Lower leg skin (tissue), 4 donors: Measurements from ENCODE around the gene ROR2. TPM values are rescaled to one million over a fixed set of nuclear protein-coding genes. Genes with fewer than 3 reads are reported as not detected.

Experiments used
- DNase-seq, 2 donors: peaks; one replicate each; pipeline ENCODE4 v3.0.0-alpha.2; 2019; ENCODE audit warnings: low spot score in 2 of 2
- H3K4me3 ChIP-seq: fragments of 200-600 bp; sonication (generic); 2 replicates; pipeline ENCODE4 v1.5.1; 2017; ENCODE audit warnings: mild to moderate bottlenecking, low read depth; ENCODE audit not compliant: poor library complexity, severe bottlenecking
- CTCF ChIP-seq, 3 donors: fragments of 450-650 bp; IDR thresholded peaks; one replicate each; pipeline ENCODE4 v1.5.1; 2016; ENCODE audit warnings: antibody characterized with exemption in 3 of 3, mild to moderate bottlenecking in 3 of 3, moderate library complexity in 2 of 3
- POLR2A ChIP-seq, 2 donors: fragments of 450-650 bp; IDR thresholded peaks; one replicate each; pipeline ENCODE4 v1.6.1; 2016 to 2017; ENCODE audit warnings: antibody characterized with exemption in 2 of 2, mild to moderate bottlenecking in 1 of 2, moderate library complexity in 1 of 2
- WGBS, 2 donors: methylation state at CpG; one replicate each; pipeline ENCODE4 v1.1.5; 2018; 5-methylcytosine and 5-hydroxymethylcytosine counted together
- intact Hi-C: fragments of 100-400 bp; cut with DNase I; formaldehyde crosslinking; loops from one replicate; pipeline ENCODE4 v1.15.0; 2023; ENCODE audit warnings: low total_unique reads
- total RNA-seq, 4 donors: library from RNA; depleted of rRNA; stranded (reverse); fragments of >200 nt; gene quantifications; one replicate each; pipeline ENCODE4 v1.1.0, GENCODE V29; 2016

ROR2 gene
- total RNA-seq, 4 donors from 2014 or later, result 2.3 to 8.7 (median 5.8) TPM

DNA sequence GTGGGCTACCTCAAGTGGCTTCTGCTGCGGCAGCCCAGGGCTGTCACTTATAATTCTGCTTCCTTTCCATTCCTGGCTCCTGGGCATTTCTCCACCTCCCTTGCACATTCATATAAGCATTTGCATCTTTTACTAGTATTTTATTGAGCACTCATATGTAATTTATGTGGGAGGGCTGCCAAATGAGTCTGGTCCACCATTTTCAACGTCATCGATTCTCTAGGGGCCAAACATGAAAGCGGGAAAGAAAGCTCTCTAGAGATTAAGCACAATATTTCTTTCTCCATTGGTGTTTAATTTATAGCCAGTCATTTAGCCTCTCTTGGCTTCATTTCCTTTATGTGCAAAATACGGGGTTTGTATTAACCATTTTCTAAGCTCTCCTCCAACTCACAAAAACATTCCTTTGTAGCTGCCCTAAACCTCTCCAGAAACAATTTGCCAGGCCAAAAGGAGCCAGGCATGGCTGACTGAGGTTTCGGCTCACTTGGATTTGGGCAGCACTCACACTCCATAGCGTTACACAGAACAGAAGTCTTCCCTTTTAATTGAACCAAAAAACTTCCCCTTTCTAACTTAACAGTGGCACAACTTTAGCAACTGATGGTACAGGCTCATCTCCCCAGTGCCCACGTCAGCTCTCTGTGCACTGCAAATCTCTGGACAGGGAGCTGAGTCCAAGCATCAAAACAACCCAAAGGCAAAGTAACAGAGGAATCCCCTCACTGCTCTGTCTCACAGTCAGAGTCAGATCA, 183.5 kb downstream of the ROR2 start:
- TF ChIP-seq CTCF (IDR thresholded peaks at IDR 0.05), result no peak
- TF ChIP-seq POLR2A (IDR thresholded peaks at IDR 0.05), result no peak
- WGBS, 2 donors, result 63 to 66% methylated on average over 8 of the region's 8 CpGs
- no peak overlapping the region for H3K4me3 ChIP-seq
- no peak for DNase-seq
- intact Hi-C loops, result no loop called here

DNA sequence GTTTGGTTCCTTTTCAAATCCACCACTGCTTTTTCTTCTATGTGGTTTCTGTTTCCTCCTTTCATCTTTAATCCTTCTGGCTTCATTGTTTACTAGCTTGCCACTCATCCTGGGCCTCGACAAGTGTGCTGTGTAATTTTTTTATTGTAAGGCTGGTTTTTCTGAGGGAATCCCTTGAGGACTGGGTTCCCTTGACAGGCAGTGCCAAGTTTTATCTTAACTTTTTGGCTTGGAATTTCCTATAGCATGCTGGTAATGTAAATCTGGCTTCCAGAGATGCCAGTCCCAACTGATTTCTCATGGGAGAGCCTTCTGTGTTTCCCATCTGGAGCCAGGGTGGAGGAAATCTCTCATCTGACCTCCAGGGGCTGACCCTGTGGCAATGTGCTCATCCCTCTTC, 184.7 kb downstream of the ROR2 start:
- intact Hi-C loops, result no loop called here
- H3K4me3 ChIP-seq, result no peak overlapping the region
- DNase-seq, result no peak
- 54 to 57% methylated on average over 1 of the region's 1 CpG for WGBS, 2 donors
- no peak for TF ChIP-seq CTCF (IDR thresholded peaks at IDR 0.05)
- no peak for TF ChIP-seq POLR2A (IDR thresholded peaks at IDR 0.05)

DNA sequence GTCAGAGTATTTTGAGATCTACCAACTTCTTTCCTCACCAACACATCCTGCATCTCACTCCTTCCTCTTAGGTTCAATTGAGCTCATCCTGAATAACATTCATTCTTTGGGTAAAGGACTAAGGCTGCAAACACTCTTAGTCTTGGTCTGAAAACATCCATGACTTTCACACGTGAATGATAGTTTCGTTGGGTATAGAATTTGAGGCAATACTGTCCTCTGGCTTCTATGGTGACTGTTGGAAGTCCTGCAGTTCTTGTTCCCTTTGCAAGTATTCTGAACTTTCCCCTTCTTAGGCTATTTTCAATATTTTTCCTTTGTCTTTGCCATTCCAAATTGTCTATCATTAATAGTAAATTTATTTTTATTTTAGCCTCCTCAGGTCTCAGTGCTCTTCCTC, 185.4 kb downstream of the ROR2 start:
- DNase-seq, result no peak
- H3K4me3 ChIP-seq, result no peak overlapping the region
- no peak for TF ChIP-seq POLR2A (IDR thresholded peaks at IDR 0.05)
- no peak for TF ChIP-seq CTCF (IDR thresholded peaks at IDR 0.05)
- 93 to 96% methylated on average over 2 of the region's 2 CpGs for WGBS, 2 donors
- intact Hi-C loops, result no loop called here

DNA sequence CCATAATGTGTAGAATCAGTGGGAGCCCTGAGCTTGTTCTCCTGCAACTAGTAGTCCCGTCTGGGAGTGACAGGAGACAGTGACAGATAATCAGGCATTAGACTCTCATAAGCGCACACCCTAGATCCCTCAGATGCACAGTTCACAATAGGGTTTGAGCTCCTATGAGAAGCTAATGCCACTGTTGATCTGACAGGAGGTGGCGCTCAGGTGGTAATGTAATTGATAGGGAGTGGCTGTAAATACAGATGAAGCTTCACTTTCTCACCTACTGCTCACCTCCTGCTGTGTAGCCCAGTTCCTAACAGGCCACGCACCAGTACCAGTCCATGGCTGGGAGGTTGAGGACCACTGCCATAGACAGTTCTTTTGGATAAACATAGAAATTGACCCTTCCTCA, 188.7 kb downstream of the ROR2 start:
- intact Hi-C loops, result no loop called here
- WGBS, 2 donors, result 86 to 90% methylated on average over 4 of the region's 4 CpGs
- no peak for DNase-seq
- TF ChIP-seq POLR2A (IDR thresholded peaks at IDR 0.05), result no peak
- no peak for TF ChIP-seq CTCF (IDR thresholded peaks at IDR 0.05)
- no peak overlapping the region for H3K4me3 ChIP-seq

- intact Hi-C loops, result no loop called here
- no peak for DNase-seq
- TF ChIP-seq POLR2A (IDR thresholded peaks at IDR 0.05) (no peak), CTCF (IDR thresholded peaks at IDR 0.05) (no peak)
- no peak overlapping the region for H3K4me3 ChIP-seq
- 77 to 80% methylated on average over 1 of the region's 1 CpG for WGBS, 2 donors
Measured at GRCh38 chr9:91760906-91761305, 189.1 kb downstream of the ROR2 start.

- TF ChIP-seq POLR2A (IDR thresholded peaks at IDR 0.05) (no peak), CTCF (IDR thresholded peaks at IDR 0.05) (no peak)
- H3K4me3 ChIP-seq, result no peak overlapping the region
- no peak for DNase-seq
- intact Hi-C loops, result no loop called here
- WGBS, 2 donors, result 72 to 81% methylated on average over 5 of the region's 5 CpGs
Measured at GRCh38 chr9:91758491-91758981, 191.5 kb downstream of the ROR2 start.
